Transverse colon (tissue), 4 donors: ENCODE data around the gene HIVEP3. TPM values are rescaled to one million over a fixed set of nuclear protein-coding genes. Genes with fewer than 3 reads are reported as not detected.

ENCODE experiments used
- DNase-seq: peaks from one replicate; pipeline ENCODE4 v3.0.0-alpha.2; 2019
- H3K27ac ChIP-seq, 4 donors: fragments of 200-600 bp; sonication (generic); 2 replicates each; pipeline ENCODE4 v1.5.1; 2016 to 2018; ENCODE audit warnings: inconsistent platforms in 4 of 4
- H3K27me3 ChIP-seq: fragments of 200-600 bp; sonication (generic); 2 replicates; pipeline ENCODE4 v1.5.1; 2017; ENCODE audit warnings: inconsistent platforms
- H3K36me3 ChIP-seq, 4 donors: fragments of 200-600 bp; sonication (generic); 2 replicates each; pipeline ENCODE4 v1.5.1; 2017 to 2019; ENCODE audit warnings: inconsistent platforms in 4 of 4
- H3K4me1 ChIP-seq, 4 donors: fragments of 200-600 bp; sonication (generic); 2 replicates each; pipeline ENCODE4 v1.5.1; 2017 to 2020; ENCODE audit warnings: inconsistent platforms in 4 of 4
- H3K4me3 ChIP-seq, 4 donors: fragments of 200-600 bp; sonication (generic); 1 replicate in 1 of 4; 2 replicates in 3 of 4; pipeline versions ENCODE4 v1.5.1 to v1.6.1; 2017 to 2019; ENCODE audit warnings: inconsistent platforms in 4 of 4
- H3K9me3 ChIP-seq, 2 donors: fragments of 200-600 bp; sonication (generic); 2 replicates each; pipeline ENCODE4 v1.5.1; 2017 to 2019; ENCODE audit warnings: inconsistent platforms in 2 of 2
- EP300 ChIP-seq: sonication (generic); formaldehyde crosslinking; IDR thresholded peaks from one replicate; pipeline ENCODE4 v1.6.1; 2017; ENCODE audit warnings: antibody characterized with exemption, low read depth
- POLR2A ChIP-seq: fragments of 450-650 bp; IDR thresholded peaks from one replicate; pipeline ENCODE4 v1.6.1; 2016; ENCODE audit warnings: antibody characterized with exemption, mild to moderate bottlenecking, moderate library complexity
- POLR2AphosphoS5 ChIP-seq, 3 donors: sonication (generic); formaldehyde crosslinking; IDR thresholded peaks; one replicate each; pipeline ENCODE4 v1.6.1; 2016; ENCODE audit warnings: antibody characterized with exemption in 3 of 3
- WGBS, 2 donors: methylation state at CpG; one replicate each; pipeline ENCODE4 v1.1.5; 2018; ENCODE audit warnings: low coverage in 1 of 2; 5-methylcytosine and 5-hydroxymethylcytosine counted together
- in situ Hi-C, 4 donors: fragments of 200-750 bp; cut with MboI; loops; one replicate each; pipeline versions ENCODE4 v1.15.0 to v1.15.1; 2017; ENCODE audit warnings: low sequenced_read_pairs in 3 of 4, low pct_ligation_motif_present in 1 of 4, low pct_unique_long_range_greater_than_20kb in 1 of 4
- intact Hi-C: fragments of 100-400 bp; cut with DNase I; formaldehyde crosslinking; loops from one replicate; pipeline ENCODE4 v1.15.1; 2023; ENCODE audit warnings: low total_unique reads
- total RNA-seq, 4 donors: library from RNA; depleted of rRNA; stranded (reverse); fragments of >200 nt; gene quantifications; one replicate each; pipeline ENCODE4 v1.1.0, GENCODE V29; 2016
- TF ChIP-seq, protein P1 (sequence below), 5 experiments: fragments of 200-600 bp in 3 of 5; fragments of 450-650 bp in 2 of 5; sonication (generic) in 3 of 5; IDR thresholded peaks; 1 replicate in 2 of 5; 2 replicates in 3 of 5; pipeline ENCODE4 v1.5.1; 2016 to 2017; ENCODE audit warnings: antibody characterized with exemption in 5 of 5, inconsistent platforms in 3 of 5, mild to moderate bottlenecking in 2 of 5, moderate library complexity in 1 of 5

Gene HIVEP3
- total RNA-seq, 4 donors from 2014 or later, result 3.7 to 15.0 (median 5.2) TPM

DNA sequence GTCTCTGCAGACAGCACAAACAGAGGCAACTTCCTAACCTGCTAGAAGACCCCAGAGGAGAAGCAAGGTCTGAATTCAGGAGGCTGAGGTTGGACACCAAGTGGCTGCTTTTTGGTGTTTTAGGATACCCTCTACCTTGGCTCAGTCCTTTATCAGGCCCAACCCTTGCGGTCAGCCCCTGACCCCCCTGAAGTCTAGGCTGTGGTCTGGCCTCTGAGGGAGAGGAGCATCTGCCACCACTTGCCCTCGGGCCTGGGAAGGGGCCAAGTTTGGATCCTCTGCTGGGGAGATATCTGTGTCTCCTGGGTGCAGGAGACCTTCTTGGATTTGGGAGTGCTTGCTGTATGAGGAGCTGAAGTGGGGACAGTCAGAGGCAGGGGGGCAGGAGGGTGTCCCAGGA, 455.2 kb downstream of the HIVEP3 start:
- WGBS, 2 donors, result 88% methylated on average over 2 of the region's 2 CpGs; no CpG with 5 or more reads in 1 of the 2 donors
- H3K4me1 ChIP-seq, result peaks cover 15 to 52% (median 35%) of the 10 kb centered on the region in 4 donors
- no peaks in the 10 kb centered on the region for H3K9me3 ChIP-seq
- TF ChIP-seq, protein P1, sequence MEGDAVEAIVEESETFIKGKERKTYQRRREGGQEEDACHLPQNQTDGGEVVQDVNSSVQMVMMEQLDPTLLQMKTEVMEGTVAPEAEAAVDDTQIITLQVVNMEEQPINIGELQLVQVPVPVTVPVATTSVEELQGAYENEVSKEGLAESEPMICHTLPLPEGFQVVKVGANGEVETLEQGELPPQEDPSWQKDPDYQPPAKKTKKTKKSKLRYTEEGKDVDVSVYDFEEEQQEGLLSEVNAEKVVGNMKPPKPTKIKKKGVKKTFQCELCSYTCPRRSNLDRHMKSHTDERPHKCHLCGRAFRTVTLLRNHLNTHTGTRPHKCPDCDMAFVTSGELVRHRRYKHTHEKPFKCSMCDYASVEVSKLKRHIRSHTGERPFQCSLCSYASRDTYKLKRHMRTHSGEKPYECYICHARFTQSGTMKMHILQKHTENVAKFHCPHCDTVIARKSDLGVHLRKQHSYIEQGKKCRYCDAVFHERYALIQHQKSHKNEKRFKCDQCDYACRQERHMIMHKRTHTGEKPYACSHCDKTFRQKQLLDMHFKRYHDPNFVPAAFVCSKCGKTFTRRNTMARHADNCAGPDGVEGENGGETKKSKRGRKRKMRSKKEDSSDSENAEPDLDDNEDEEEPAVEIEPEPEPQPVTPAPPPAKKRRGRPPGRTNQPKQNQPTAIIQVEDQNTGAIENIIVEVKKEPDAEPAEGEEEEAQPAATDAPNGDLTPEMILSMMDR (IDR thresholded peaks at IDR 0.05), result no peak
- TF ChIP-seq POLR2AphosphoS5 (IDR thresholded peaks at IDR 0.05), result no peak
- TF ChIP-seq EP300, result no peak
- no peak for TF ChIP-seq POLR2A
- no peak overlapping the region for H3K27ac ChIP-seq
- no peak overlapping the region for H3K4me3 ChIP-seq
- intact Hi-C loops (no loop called here), in situ Hi-C loops (no loop called here)
- H3K36me3 ChIP-seq, result no peaks in the 10 kb centered on the region
- no peaks in the 10 kb centered on the region for H3K27me3 ChIP-seq
- no peak for DNase-seq

DNA sequence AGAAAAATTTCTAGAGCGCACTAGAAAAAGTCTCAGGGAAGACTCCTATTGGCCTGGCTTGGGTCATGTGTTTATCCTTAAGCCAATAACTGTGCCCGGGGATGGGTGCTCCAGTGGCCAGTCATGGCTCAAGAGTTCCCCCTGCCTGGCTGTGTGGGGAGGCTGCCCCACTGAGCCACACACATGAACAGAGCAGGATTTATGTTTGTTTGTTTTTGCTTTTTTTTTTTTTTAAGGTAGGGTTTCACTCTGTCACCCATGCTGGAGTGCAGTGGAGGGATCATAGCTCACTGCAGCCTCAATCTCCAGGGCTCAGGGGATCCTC, 456.1 kb downstream of the HIVEP3 start:
- Histone ChIP-seq H3K9me3 (no peaks in the 10 kb centered on the region), H3K36me3 (no peaks in the 10 kb centered on the region), H3K4me3 (no peak overlapping the region), H3K27ac (peak overlapping the region in 3 of 4 donors; percentile 37 to 70 (median 37)), H3K4me1 (peaks cover 15 to 44% (median 30%) of the 10 kb centered on the region in 4 donors), H3K27me3 (no peaks in the 10 kb centered on the region)
- no peak for TF ChIP-seq POLR2A
- TF ChIP-seq EP300, result no peak
- TF ChIP-seq, protein P1 (IDR thresholded peaks at IDR 0.05), result no peak
- no peak for TF ChIP-seq POLR2AphosphoS5 (IDR thresholded peaks at IDR 0.05)
- in situ Hi-C loops, result no loop called here
- 80 to 86% methylated on average over 2 of the region's 2 CpGs for WGBS, 2 donors
- no peak for DNase-seq
- intact Hi-C loops, result no loop called here

DNA sequence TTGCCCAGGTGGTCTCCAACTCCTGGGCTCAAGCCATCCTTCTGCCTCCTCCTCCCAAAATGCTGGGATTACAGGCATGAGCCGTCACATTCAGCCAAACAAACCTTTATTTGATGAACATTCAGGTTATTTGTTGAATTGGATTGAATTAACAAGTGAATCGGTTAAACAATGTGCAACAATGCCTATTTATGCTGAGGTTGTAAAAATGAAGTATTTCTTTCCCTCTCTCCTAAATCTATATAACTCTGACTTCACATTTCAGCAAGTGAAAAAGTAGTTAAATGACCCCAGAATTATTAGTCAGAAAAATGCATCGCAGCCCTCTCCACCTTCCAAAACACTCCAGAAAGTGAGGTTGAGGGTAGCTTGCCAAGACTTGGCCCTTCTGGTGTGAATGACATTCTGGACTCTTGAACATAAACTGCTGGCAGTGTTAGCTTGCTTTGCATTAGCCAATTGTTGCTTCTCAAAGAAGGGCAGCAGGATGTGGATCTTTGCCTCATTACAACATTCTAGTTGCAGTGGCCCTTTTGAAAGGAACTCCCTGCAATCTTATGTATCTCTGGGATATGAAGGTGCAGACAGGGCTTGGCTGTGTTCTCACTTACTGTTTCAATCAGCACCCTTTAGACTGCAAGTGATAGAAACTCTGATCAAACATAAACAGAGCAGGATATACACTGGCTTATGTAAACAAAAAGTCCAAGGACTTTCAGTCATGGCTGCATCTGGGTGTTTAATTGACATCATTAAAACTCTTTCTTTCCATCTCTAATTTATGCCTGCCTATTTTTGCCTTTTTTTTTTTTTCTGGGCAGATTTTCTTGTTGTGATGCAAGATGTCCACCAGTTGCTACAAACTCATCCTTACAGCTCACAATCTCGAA, 456.7 kb downstream of the HIVEP3 start:
- DNase-seq, result peak; percentile 14
- TF ChIP-seq POLR2AphosphoS5 (IDR thresholded peaks at IDR 0.05) (peak in 1 of 3 donors; percentile 5), EP300 (no peak), POLR2A (no peak)
- TF ChIP-seq, protein P1 (IDR thresholded peaks at IDR 0.05), result no peak
- H3K4me3 ChIP-seq, result no peak overlapping the region
- WGBS, 2 donors, result 41 to 46% methylated on average over 4 of the region's 4 CpGs
- in situ Hi-C loops (no loop called here), intact Hi-C loops (no loop called here)
- H3K27me3 ChIP-seq, result no peaks in the 10 kb centered on the region
- no peaks in the 10 kb centered on the region for H3K36me3 ChIP-seq
- peak overlapping the region; percentile 37 to 70 (median 42) for H3K27ac ChIP-seq
- H3K4me1 ChIP-seq, result peaks cover 15 to 43% (median 27%) of the 10 kb centered on the region in 4 donors
- H3K9me3 ChIP-seq, result no peaks in the 10 kb centered on the region

DNA sequence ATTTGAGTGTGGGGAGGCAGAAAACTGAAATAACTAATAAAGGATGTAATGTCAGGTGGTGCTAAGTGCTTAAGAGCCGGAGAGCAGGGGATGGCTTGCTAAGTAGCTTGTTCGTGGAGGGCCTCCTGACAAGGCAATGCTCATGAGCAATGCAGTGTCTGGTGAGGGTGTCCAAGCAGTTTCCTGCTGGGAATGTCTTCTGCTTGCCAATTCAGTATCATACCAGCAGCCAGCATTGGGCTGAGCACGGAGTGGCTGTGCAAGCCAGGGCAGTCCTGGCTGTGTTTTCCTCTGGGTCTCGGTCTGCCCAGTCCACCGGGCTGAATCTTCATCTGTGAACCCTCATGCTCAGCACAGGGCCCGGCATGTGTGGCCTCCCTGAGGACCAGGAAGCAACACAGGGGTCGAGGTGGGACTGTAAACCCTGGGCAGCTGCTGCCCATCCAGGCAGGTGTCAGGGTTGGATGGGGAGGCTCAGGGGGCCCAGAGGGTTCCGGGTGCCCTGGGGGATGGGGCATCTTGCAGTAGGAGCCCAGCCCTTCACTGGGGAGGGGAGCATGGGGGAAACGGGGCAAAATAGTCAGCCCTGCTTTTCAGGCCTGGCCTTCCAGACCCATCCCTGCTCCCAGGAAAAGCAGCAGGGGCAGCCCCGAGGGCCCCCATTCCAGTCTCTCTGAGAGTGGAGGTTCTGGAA, 461.7 kb downstream of the HIVEP3 start:
- Histone ChIP-seq H3K4me3 (no peak overlapping the region), H3K27me3 (no peaks in the 10 kb centered on the region), H3K27ac (peak overlapping the region in 1 of 4 donors; percentile 36), H3K4me1 (peaks cover 8 to 50% (median 25%) of the 10 kb centered on the region in 4 donors), H3K36me3 (no peaks in the 10 kb centered on the region), H3K9me3 (no peaks in the 10 kb centered on the region)
- in situ Hi-C loops (no loop called here), intact Hi-C loops (no loop called here)
- TF ChIP-seq, protein P1 (IDR thresholded peaks at IDR 0.05), result no peak
- TF ChIP-seq POLR2A, result no peak
- TF ChIP-seq POLR2AphosphoS5 (IDR thresholded peaks at IDR 0.05), result no peak
- TF ChIP-seq EP300, result no peak
- 76% methylated on average over 9 of the region's 10 CpGs; no CpG with 5 or more reads in 1 of the 2 donors for WGBS, 2 donors
- no peak for DNase-seq
